ENCODE results near the gene EME1.

- TF ChIP-seq POLR2A (IDR thresholded peaks at IDR 0.05) (no peak), CTCF (IDR thresholded peaks at IDR 0.05) (no peak)
Measured at GRCh38 chr17:50412188-50412732, 39.2 kb downstream of the EME1 start.

Measured in right lobe of liver (tissue), 4 donors.